ENCODE measurements around the gene OR7A5.
A peak's percentile ranks its signal among the peaks of the same experiment; 100 is the strongest.
"Not testable (repeated sequence)": the region's sequence is repeated elsewhere in the genome, so short reads cannot be mapped to it uniquely, and the experiment has no call there.

Gene OR7A5

DNA sequence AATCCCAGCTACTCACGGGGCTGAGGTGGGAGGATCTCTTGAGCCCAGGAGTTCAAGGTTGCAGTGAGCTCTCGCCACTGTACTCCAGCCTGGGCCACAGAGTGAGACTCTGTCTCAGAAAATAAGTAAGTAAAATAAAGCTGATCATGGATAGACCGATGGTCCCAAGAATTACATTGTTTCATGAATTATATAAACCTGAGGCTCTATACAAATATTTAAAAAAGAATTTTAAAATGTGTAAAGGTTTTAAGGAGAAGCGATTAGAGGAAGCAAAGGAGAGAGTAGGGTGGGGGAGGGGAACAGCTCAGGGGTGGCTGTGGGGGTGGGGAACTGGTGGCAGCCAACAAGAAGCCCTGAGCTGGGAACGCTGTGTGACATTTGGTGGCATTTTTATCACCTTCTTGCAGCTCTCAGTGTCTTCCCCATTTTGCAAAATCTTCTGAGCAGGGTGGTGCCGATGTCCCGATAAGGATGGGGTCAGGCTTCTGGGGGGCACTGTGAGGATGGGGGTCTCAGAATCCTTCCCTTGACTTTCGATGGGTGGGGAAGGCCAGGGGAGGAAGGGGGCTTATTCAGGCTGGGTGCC lies 51.5 kb downstream of the OR7A5 start:
- peak; percentile 33 for DNase-seq

DNA sequence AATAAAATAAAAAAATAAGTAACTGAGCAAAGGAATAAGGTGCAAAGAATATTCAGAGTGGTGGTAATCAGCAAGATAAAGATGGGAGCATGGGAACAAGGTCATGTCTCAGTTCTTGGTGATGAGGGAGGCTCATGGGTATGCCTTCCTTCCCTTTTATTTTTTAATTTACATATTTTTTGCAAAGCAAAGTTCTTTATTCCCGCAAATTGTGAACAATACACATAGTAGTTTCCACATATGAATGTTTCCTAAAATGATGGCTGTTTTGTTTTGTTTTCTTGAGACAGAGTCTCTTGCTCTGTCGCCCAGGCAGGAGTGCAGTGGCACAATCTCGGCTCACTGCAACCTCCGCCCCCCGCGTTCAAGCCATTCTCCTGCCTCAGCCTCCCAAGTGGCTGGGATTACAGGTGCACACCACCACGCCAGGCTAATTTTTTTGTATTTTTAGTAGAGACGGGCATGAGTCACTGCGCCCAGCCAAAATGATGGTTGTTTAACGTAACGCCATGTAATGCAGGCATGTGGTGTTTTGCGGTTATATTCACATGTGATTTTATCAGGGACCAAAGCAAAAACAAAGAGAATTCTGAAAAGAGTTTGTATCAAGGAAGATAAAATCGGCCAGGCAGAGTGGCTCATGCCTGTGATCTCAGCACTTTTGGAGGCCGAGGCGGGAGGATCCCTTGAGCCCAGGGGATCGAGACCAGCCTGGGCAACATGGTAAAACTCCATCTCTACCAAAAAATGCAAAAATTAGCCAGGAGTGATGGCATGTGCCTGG lies 52.2 kb downstream of the OR7A5 start:
- DNase-seq = peak; percentile 15

DNA sequence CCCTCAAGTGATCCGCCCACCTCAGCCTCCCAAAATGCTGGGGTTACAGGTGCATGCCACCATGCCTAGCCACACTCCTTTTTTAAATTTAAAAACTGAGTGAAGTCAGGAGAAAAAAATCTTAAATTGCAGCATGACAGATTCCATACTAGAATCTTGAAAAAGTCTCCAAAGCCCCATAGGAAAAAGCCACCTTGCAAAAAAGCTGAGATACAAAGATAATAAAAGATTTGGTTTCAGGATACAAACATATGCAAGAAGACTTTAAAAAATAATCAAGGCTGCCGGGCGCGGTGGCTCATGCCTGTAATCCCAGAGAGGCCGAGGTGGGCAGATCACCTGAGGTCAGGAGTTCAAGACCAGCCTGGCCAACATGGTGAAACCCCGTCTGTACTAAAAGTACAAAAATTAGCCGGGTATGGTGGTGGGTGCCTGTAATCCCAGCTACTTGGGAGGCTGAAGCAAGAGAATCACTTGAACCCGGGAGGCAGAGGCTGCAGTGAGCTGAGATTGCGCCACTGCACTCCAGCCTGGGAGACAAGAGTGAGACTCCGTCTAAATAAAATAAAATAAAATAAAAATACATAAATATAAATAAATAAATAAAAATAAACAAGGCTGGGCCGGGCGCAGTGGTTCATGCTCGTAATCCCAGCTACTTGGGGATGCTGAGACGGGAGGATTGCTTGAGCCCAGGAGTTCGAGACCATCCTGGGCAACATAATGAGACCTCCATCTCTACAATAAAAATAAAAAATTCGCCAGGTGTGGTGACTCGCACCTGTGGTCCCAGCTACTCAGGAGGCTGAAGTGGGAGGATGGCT lies 53.1 kb downstream of the OR7A5 start:
- peak; percentile 3 for DNase-seq

DNA sequence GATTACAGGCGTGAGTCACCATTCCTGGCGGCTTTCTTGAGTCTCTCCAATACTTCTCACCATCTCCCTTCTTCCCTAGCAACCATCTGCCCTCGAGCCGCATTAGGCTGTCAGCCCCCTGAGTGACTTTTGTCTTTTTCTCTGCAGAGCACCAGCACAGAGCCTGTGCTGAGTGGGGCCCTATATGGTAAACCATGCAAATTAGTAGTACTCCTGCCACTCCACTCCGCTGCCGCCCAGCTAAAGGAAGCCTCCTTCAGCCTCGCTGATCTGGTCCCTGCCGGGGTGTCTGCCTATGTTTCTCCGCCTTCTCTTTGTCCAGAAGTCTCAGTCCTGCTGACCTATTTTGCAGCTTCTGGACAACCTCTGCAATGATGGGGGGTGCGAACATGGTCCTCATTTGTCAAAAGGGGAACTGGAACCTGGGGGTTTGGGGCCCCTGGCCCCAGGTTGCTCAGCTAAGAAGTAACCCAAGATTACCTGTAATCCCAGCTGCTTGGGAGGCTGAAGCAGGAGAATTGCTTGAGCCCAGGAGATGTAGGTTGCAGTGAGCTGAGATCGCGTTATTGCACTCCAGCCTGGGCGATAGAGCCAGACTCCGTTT lies 54.3 kb downstream of the OR7A5 start:
- DNase-seq = peak; percentile 24

DNA sequence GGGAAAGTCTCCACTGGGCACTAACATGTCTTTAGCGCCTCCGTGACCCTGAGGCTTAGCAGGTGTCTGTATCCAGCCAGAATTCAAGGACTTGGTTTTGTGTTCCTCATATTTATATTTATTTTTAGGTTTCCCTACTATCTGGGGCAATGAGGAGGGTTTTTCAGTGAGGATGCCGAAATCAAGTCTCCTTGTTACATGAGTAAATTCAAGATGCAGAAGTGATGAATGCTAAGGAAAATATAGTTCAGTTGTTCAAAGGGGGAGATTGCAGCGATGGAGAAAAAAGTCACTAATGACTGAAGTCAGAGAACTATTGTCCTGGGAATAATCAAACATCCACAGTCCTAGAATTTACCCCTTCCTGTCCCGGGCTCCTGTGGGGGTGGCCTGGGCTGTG lies 55.8 kb downstream of the OR7A5 start:
- DNase-seq = no peak

DNA sequence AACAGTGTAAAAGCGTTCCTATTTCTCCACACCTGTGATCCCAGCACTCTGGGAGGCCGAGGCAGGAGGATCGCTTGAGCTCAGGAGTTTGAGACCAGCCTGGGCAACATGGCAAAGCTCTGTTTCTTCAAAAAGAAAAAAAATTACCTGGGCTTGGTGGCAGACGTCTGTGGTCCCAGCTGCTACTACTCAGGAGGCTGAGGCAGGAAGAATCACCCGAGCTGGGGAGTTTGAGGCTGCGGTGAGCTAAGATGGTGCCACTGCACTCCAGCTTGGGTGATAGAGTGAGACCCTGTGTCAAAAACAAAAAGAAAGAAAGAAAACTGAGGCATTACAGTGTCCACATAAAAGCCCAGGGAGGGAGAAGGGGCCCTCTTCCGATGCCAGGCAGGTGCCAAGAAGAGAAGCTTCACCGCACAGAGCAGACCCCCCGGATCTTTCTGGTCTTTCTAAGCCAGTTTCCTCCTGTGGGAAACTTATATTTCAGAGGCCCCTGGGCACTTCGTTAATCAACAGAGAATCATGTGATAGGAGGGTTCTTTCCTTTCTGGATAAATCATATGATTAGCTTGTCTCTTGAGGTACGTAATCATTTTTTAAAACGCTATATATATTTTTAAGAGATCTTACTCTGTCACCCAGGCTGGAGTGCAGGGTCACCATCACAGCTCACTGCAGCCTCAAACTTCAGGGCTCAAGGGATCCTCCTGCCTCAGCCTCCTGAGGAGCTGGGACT lies 56.7 kb downstream of the OR7A5 start, which contains the start of gene ADGRE2:
TSS of gene ADGRE2 (minus strand) at position 451 of the 736 bp plus-strand sequence. CDS start 1,804 bp downstream, outside the sequence.
- DNase-seq = not testable (repeated sequence)

DNA sequence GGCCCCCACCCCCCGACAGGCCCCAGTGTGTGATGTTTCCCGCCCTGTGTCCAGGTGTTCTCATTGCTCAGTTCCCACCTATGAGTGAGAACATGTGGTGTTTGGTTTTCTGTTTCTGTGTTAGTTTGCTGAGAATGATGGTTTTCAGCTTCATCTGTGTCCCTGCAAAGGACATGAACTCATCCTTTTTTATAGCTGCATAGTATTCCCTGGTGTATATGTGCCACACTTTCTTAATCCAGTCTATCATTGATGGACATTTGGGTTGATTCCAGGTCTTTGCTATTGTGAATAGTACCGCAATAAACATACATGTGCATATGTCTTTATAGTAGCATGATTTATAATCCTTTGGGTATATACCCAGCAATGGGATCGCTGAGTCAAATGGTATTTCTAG lies 57.3 kb downstream of the OR7A5 start:
- DNase-seq = not testable (repeated sequence)

Measured in activated CD8-positive, alpha-beta memory T cell treated with anti-CD3 and anti-CD28 coated beads for 24 hours (primary cell).